ENCODE measurements around the gene CGB2. TPM values are rescaled to one million over a fixed set of nuclear protein-coding genes. Genes with fewer than 3 reads are reported as not detected.
"Not testable (repeated sequence)": the region's sequence is repeated elsewhere in the genome, so short reads cannot be mapped to it uniquely, and the experiment has no call there.

The CGB2 gene
- total RNA-seq, 1 donor, result not detected

DNA sequence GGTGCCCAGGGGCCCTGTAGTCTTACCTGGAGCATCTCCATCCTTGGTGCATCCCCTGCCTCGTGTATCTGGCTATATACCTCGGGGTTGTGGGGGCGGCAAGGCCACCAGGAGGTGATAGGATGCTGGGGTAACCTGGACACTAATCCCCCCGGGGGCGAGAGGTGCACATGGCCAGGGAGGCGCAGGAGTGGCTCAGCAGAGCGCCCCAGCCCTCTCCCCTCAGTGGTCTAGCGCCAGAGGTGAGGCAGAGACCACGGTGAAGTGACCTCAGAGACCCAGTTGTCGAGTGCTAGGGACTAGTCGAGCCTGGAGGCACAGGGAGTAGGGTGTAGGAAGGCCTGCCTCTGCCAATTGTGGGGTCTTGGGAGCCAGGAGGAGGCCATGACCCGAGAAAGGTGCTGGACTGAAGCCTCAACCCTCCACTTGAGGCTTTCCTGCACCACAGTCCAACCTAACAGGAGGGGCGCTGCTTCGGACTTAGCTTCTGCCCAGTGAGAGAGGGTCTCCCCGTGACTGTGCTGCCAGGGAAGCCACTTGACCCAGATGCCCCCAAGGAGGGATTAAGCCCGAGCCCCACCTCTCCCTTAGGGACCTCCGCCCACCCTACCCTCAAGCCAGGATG, 14.5 kb upstream of the CGB2 start, which contains the start of gene LHB:
Gene LHB (minus strand): TSS at position 51 of the 625 bp plus-strand sequence. CDS start 10 bp downstream, at position 41.
- no peak for DNase-seq (ENCODE audit: low read depth)

DNA sequence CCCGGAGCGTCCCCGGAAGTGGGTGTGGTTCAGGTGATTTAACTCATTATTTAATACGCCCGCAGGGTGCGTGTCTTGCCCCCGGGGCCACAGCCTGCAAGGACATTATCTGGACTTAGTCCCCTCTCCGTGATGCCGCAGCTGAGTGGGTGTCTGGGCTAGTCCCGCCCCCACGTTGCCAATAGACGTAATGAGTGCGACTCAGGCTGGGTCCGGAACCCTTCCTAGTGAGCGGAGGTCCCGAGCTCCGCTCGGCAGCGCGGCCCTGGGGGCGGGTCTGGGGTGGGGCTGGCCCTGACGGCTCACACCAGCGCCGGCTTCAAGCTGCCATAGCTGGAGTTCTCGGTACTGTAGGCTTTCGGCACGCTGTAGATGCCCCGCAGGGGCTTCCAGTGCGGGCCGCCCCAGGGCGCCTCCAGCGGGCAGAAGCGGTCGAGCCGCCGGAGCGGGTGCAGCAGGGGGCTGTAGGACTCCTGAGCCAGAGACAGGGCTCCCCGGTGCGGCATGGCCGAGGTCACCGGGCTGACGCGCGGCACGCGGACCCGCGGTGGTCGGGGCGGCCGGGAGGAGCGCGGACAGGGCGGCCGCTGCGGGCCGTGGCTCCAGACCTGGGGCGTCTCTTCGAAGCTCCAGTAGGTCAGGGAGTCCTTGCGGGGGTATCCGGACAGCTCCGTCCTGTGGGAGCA, 13.9 kb upstream of the CGB2 start:
- peak; percentile 46 for DNase-seq (ENCODE audit: low read depth)
- peak overlapping the region; percentile 55 for H3K4me3 ChIP-seq (ENCODE audit: low read depth, low read length)
- TF ChIP-seq, protein P1, sequence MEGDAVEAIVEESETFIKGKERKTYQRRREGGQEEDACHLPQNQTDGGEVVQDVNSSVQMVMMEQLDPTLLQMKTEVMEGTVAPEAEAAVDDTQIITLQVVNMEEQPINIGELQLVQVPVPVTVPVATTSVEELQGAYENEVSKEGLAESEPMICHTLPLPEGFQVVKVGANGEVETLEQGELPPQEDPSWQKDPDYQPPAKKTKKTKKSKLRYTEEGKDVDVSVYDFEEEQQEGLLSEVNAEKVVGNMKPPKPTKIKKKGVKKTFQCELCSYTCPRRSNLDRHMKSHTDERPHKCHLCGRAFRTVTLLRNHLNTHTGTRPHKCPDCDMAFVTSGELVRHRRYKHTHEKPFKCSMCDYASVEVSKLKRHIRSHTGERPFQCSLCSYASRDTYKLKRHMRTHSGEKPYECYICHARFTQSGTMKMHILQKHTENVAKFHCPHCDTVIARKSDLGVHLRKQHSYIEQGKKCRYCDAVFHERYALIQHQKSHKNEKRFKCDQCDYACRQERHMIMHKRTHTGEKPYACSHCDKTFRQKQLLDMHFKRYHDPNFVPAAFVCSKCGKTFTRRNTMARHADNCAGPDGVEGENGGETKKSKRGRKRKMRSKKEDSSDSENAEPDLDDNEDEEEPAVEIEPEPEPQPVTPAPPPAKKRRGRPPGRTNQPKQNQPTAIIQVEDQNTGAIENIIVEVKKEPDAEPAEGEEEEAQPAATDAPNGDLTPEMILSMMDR (IDR thresholded peaks at IDR 0.05; ENCODE audit: insufficient read depth, low read depth, low read length), result peak; percentile 54

More for the DNA sequence above, 14.5 kb upstream of the CGB2 start, which contains the start of gene LHB:
- peak within 1 kb of the TSS; percentile 55 for H3K4me3 ChIP-seq (ENCODE audit: low read depth, low read length)
- TF ChIP-seq, protein P1 (IDR thresholded peaks at IDR 0.05; ENCODE audit: insufficient read depth, low read depth, low read length), result no peak

DNA sequence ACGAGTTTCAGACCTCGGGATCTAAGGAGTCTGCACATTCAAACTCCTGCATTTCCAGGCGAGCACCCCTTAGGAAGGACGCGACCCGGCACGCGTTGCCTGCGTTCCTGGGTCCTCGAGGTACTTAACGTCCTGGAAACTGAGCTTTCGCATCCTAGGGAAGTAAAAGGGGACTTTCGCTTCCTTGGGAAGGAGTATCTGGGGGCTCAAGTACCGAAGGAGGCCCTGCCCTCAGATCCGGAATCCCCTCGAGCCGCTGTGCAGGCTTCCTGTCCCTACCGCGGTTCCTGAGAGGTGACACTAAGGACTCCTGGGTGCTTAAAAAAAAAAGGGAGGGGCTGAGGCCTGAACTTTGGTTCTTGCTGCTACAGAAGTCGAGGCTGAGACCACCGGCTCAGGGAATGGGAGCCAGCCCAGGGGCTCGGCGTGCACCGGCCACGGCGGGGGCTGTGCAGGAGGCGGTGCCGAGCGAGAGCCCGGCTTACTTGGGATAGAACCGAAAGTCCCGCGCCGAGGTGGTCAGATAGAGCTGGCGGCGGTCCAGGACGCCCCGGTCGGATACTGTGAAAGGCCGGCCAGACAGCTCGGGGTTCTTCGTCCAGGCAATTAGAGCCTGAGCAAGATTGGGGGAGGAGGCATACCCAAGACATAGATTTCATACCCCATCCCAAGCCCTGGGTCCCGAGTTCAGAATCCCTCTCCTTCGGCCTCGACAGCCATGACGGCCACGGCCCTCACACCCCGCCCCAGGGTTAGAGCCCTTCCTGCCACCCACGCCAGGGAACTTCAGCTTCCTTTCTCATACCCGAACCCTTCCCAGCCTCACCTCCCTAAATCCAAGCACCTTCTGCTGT, 13.1 kb upstream of the CGB2 start:
- peak overlapping the region; percentile 55 for H3K4me3 ChIP-seq (ENCODE audit: low read depth, low read length)
- not testable (repeated sequence) for DNase-seq (ENCODE audit: low read depth)

DNA sequence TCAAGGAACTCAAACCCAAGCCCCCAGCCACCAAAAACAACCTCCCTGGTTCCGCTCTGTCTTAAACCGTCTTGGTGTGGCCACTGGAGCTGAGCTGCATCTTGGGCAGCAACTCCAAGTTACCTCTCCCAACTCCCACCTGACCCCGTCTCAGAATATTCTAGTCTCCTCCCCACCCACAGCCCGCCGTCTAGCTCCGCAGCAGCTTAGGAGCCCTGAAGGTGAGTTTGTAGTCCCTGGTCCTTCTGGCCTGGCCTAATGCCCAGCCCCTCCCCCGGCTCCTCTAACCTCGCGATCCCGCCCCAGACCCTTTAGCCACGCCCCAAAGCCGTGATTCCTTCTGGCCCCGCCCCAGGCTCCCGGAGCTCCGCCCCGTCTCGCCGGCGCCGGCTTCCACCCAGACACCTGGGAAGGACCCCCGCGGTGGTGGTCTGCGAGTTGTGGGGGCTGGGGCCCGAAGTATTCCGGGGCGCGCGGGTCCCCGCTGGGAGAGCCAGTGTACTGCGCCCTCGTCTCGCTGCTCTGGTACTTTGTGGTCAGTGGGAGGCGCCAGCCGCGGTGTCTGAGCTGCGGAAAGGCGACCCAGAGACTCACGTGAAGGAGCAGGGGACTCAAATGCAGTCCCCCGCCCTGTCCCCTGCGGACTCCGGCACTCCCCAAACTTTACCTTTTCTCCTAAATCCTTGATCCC, 12.3 kb upstream of the CGB2 start:
- DNase-seq (ENCODE audit: low read depth), result peak; percentile 68
- peak overlapping the region; percentile 55 for H3K4me3 ChIP-seq (ENCODE audit: low read depth, low read length)

DNA sequence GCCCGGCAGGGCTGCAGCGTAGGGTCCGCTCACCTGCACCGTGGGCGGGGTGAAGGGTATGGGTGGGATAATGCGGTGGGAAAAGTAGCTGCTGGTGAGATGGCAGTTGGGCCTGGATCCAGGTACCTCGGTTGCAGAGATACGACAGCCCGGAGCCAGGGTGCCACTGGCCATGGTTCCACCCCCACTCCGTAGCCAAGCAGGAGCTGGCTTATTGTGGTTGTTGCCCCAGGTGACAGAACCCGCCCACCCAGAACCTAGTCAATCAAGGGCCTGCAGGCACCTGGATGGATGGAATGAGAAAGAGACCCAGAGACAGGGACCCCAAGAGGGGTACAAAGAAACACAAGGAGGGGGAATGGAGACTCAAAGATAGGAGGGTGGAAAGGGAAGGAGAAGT, 11.3 kb upstream of the CGB2 start:
- DNase-seq (ENCODE audit: low read depth), result no peak
- H3K4me3 ChIP-seq (ENCODE audit: low read depth, low read length), result no peak overlapping the region
- TF ChIP-seq, protein P1 (IDR thresholded peaks at IDR 0.05; ENCODE audit: insufficient read depth, low read depth, low read length), result no peak

More for the DNA sequence above, 12.3 kb upstream of the CGB2 start:
- TF ChIP-seq, protein P1 (IDR thresholded peaks at IDR 0.05; ENCODE audit: insufficient read depth, low read depth, low read length), result no peak

DNA sequence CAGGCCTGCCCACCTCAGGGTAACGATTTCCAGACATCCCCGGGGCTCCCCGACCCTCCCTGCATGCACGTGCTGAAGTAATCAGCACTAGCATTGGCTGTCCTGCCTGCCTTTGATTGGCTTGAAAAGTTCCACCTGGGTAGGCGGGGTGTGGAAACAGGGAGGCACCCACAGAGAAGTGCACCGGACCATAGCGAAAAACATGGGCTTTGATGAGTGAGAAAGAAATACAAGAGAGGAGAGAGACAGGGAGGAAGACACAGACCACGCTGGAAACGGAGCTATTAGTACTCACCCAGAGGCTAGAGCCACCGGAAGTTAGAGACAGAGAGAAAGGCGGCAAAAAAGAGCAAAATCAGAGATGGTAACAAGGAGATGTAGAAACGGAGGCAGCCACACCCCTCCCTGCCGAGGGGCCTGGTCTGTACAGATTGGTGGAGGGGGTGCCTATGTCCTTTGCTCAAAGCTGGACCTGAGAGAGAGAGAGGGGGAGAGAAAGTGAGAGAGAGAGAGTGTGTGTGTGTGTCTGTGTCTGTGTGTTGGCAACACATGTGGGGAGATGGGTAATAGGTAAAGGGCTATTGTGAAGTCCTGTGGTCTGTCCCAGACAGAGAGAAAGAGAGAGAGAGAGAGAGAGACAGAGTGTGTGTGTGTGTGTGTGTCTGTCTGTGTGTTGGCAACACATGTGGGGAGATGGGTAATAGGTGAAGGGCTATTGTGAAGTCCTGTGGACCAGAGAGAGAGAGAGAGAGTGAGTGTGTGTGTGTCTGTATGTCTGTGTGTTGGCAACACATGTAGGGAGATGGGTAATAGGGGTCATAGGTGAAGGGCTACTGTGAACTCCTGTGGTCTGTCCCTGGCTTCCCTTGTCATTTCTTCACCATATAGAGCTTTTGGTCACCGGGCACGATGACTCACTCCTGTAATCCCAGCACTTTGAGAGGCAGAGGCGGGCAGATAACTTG, 10.5 kb upstream of the CGB2 start:
- H3K4me3 ChIP-seq (ENCODE audit: low read depth, low read length), result no peak overlapping the region
- peak; percentile 34 for DNase-seq (ENCODE audit: low read depth)
- TF ChIP-seq, protein P1 (IDR thresholded peaks at IDR 0.05; ENCODE audit: insufficient read depth, low read depth, low read length), result no peak
